HEK293 (cell line): ENCODE measurements around the gene CYB561D2.

Source experiments
- CTCF ChIA-PET: fragments of 350-600 bp; formaldehyde crosslinking; extraction: SDS; loops from one replicate; lab custom pipeline; 2021; ENCODE audit warnings: antibody characterized with exemption; lab: Yijun Ruan, JAX
- POLR2A ChIA-PET: fragments of 300-600 bp; formaldehyde crosslinking; extraction: SDS; loops from one replicate; lab custom pipeline; 2020; ENCODE audit warnings: antibody characterized with exemption, inconsistent platforms; lab: Yijun Ruan, JAX
- H3K27ac ChIP-seq: fragments of 200-500 bp; sonication (Bioruptor generic); 2 replicates; pipeline ENCODE4 v1.5.1; 2014; ENCODE audit warnings: low read depth, low read length, control low read depth, inconsistent platforms; ENCODE audit errors: extremely low read depth
- H3K36me3 ChIP-seq, 2 experiments: fragments of 200-500 bp in 1 of 2; sonication (Bioruptor generic) in 1 of 2; 1 replicate in 1 of 2; 2 replicates in 1 of 2; pipeline ENCODE4 v1.5.1; 2014 to 2017; ENCODE audit warnings: inconsistent platforms in 2 of 2, low read length in 2 of 2; ENCODE audit not compliant: control insufficient read depth in 2 of 2, insufficient read depth in 1 of 2
- H3K4me1 ChIP-seq: fragments of 200-500 bp; sonication (Bioruptor generic); 2 replicates; pipeline ENCODE4 v1.5.1; 2014; ENCODE audit warnings: mild to moderate bottlenecking, low read length, inconsistent platforms; ENCODE audit not compliant: control insufficient read depth, insufficient read depth
- H3K4me3 ChIP-seq: 2 replicates; pipeline ENCODE4 v1.5.1; 2011; ENCODE audit warnings: low read depth, mild to moderate bottlenecking, control low read depth, low read length, moderate library complexity
- H3K9me3 ChIP-seq: fragments of 200-500 bp; sonication (Bioruptor generic); 2 replicates; pipeline ENCODE4 v1.5.1; 2014; ENCODE audit warnings: low read depth, low read length, inconsistent platforms; ENCODE audit not compliant: control insufficient read depth, insufficient read depth
- EGR2 ChIP-seq: fragments of 450-650 bp; formaldehyde crosslinking; IDR thresholded peaks from 2 replicates; pipeline ENCODE4 v1.5.1; 2016; ENCODE audit warnings: low read depth, missing biosample characterization, missing genetic modification characterization
- KLF16 ChIP-seq: fragments of 450-650 bp; formaldehyde crosslinking; IDR thresholded peaks from 2 replicates; pipeline ENCODE4 v1.5.1; 2017; ENCODE audit warnings: missing biosample characterization, missing genetic modification characterization
- KLF8 ChIP-seq: fragments of 450-650 bp; formaldehyde crosslinking; IDR thresholded peaks from 2 replicates; pipeline ENCODE4 v1.5.1; 2016; ENCODE audit warnings: missing biosample characterization, missing genetic modification characterization
- SP3 ChIP-seq: fragments of 450-650 bp; formaldehyde crosslinking; IDR thresholded peaks from 2 replicates; pipeline ENCODE4 v1.5.1; 2016; ENCODE audit warnings: missing biosample characterization, missing genetic modification characterization
- ZBTB20 ChIP-seq: fragments of 450-650 bp; formaldehyde crosslinking; IDR thresholded peaks from 2 replicates; pipeline ENCODE4 v1.5.1; 2016; ENCODE audit warnings: missing biosample characterization, missing genetic modification characterization
- ZFHX2 ChIP-seq: fragments of 450-650 bp; formaldehyde crosslinking; conservative IDR thresholded peaks from 2 replicates; pipeline ENCODE4 v1.5.1; 2016; ENCODE audit warnings: missing biosample characterization, missing genetic modification characterization
- ZFP37 ChIP-seq: fragments of 450-650 bp; formaldehyde crosslinking; IDR thresholded peaks from 2 replicates; pipeline ENCODE4 v1.5.1; 2016; ENCODE audit warnings: missing biosample characterization, missing genetic modification characterization
- ZNF175 ChIP-seq: fragments of 450-650 bp; formaldehyde crosslinking; IDR thresholded peaks from 2 replicates; pipeline ENCODE4 v1.5.1; 2016; ENCODE audit warnings: missing biosample characterization, missing genetic modification characterization
- ZNF184 ChIP-seq: fragments of 450-650 bp; IDR thresholded peaks from 2 replicates; pipeline ENCODE4 v1.5.1; 2018; ENCODE audit warnings: missing biosample characterization, mild to moderate bottlenecking, missing genetic modification characterization
- ZNF221 ChIP-seq: fragments of 450-650 bp; formaldehyde crosslinking; IDR thresholded peaks from 2 replicates; pipeline ENCODE4 v1.5.1; 2017; ENCODE audit warnings: missing biosample characterization, missing genetic modification characterization, borderline replicate concordance
- ZNF350 ChIP-seq: fragments of 450-650 bp; formaldehyde crosslinking; IDR thresholded peaks from 2 replicates; pipeline ENCODE4 v1.5.0; 2017; ENCODE audit warnings: missing biosample characterization, mild to moderate bottlenecking, missing genetic modification characterization
- ZNF48 ChIP-seq: fragments of 450-650 bp; formaldehyde crosslinking; IDR thresholded peaks from 2 replicates; pipeline ENCODE4 v1.5.1; 2016; ENCODE audit warnings: missing biosample characterization, missing genetic modification characterization
- ZNF768 ChIP-seq: fragments of 450-650 bp; formaldehyde crosslinking; IDR thresholded peaks from 2 replicates; pipeline ENCODE4 v1.5.1; 2018; ENCODE audit warnings: missing biosample characterization, mild to moderate bottlenecking, missing genetic modification characterization
- ZSCAN23 ChIP-seq: fragments of 450-650 bp; formaldehyde crosslinking; IDR thresholded peaks from 2 replicates; pipeline ENCODE4 v1.5.1; 2016; ENCODE audit warnings: missing biosample characterization, missing genetic modification characterization
- TF ChIP-seq, protein P1 (sequence below): fragments of 450-650 bp; formaldehyde crosslinking; IDR thresholded peaks from 2 replicates; pipeline ENCODE4 v1.5.1; 2017; ENCODE audit warnings: missing biosample characterization, missing genetic modification characterization
- TF ChIP-seq, protein P2 (sequence below): fragments of 450-650 bp; formaldehyde crosslinking; IDR thresholded peaks from 2 replicates; pipeline ENCODE4 v1.5.1; 2016; ENCODE audit warnings: missing biosample characterization, missing genetic modification characterization

Gene CYB561D2

DNA sequence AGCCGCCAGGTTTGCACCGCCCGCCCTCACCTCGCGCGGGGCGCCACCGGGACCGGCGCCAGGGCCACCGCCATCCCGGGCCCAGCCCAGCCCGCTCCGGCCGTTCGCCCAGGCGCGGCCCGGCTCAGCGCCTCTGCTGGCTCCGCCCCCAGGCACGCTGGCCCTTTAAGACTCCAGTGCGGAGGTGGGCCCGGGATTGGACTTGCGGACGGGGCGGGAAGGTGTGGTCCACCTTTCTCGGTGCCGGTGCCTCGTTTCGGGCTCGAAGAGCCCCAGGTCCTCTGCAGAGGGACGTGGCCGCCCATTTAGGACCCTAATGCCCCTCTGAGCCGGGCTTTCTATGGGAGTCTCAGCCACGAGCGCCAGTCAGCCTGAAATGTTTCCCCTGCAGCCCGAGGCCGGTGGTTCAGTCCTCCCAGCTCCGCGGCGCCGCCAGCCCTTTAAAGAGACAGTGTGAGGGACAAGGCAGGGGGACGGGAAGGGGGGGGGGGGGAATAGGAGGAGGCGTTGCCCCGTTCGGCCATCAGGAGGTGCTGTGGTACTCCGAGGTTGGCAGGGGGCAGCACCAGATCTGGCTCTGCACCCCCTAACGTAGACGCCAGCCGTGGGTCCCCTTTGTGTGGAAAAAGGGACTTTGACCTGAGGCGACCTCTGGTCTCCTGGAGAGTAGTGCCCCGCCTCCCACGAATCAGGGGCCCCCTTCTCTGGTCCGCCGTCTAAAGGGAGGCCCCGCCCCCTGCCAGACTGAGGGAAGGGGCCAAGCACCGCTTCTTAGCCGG, 29.1 kb upstream of the CYB561D2 start (continued):
- TF ChIP-seq KLF16 (tag by site-specific recombination) (peak; percentile 66; the same call in 1 of the 2 replicates), ZFP37 (no peak), KLF8 (tag by site-specific recombination) (peak; percentile 84), ZNF768 (no peak), ZNF184 (tag by site-specific recombination) (0 out of 2 replicates have a peak, but pooled peaks have one; percentile 12), EGR2 (tag by site-specific recombination) (peak; percentile 65; the same call in 1 of the 2 replicates), ZSCAN23 (tag by site-specific recombination) (no peak), ZBTB20 (tag by site-specific recombination) (peak; percentile 34; the same call in 1 of the 2 replicates), SP3 (tag by site-specific recombination) (peak; percentile 86)
- TF ChIP-seq, protein P1, sequence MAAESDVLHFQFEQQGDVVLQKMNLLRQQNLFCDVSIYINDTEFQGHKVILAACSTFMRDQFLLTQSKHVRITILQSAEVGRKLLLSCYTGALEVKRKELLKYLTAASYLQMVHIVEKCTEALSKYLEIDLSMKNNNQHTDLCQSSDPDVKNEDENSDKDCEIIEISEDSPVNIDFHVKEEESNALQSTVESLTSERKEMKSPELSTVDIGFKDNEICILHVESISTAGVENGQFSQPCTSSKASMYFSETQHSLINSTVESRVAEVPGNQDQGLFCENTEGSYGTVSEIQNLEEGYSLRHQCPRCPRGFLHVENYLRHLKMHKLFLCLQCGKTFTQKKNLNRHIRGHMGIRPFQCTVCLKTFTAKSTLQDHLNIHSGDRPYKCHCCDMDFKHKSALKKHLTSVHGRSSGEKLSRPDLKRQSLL: no peak

DNA sequence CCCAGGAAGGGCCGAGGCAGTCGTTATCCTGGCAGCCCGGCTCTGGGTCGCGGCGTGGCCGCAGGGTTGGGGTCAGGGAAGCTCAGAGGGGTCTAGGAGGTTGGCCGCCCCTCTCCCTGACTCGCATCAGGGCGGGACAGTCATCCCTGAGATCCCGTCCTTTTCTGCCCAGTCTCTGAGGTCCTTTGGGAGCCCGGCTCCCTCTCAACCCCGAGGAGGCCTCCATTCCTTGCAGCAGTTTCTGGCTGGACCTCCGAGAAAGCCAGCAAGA, 28.6 kb upstream of the CYB561D2 start:
- TF ChIP-seq ZNF350 (tag by site-specific recombination) (no peak), ZNF175 (tag by site-specific recombination) (no peak), ZNF48 (no peak), ZNF221 (tag by site-specific recombination) (no peak)
- no peak overlapping the region for H3K4me3 ChIP-seq
- peaks cover 3 to 63% of the 10 kb centered on the region in 2 experiments; a peak in 2 of 3 replicates for H3K36me3 ChIP-seq
- POLR2A ChIA-PET: interaction anchor here (0.7 to 3.2 kb wide), 3 partner anchors 15 to 30 kb away, joined by 3 to 17 read pairs (median 7); partner anchors contain the start of gene IFRD2
- H3K9me3 ChIP-seq: no peaks in the 10 kb centered on the region
- no peak overlapping the region; the same call in 1 of the 2 replicates for H3K27ac ChIP-seq
- CTCF ChIA-PET: interaction anchor here (0.5 to 1.7 kb wide), 5 partner anchors 11 to 1200 kb away, joined by 3 to 7 read pairs (median 4); partner anchors contain the start of genes HYAL3 and NAA80
- peaks cover 2% of the 10 kb centered on the region; the same call in 1 of the 2 replicates for H3K4me1 ChIP-seq

DNA sequence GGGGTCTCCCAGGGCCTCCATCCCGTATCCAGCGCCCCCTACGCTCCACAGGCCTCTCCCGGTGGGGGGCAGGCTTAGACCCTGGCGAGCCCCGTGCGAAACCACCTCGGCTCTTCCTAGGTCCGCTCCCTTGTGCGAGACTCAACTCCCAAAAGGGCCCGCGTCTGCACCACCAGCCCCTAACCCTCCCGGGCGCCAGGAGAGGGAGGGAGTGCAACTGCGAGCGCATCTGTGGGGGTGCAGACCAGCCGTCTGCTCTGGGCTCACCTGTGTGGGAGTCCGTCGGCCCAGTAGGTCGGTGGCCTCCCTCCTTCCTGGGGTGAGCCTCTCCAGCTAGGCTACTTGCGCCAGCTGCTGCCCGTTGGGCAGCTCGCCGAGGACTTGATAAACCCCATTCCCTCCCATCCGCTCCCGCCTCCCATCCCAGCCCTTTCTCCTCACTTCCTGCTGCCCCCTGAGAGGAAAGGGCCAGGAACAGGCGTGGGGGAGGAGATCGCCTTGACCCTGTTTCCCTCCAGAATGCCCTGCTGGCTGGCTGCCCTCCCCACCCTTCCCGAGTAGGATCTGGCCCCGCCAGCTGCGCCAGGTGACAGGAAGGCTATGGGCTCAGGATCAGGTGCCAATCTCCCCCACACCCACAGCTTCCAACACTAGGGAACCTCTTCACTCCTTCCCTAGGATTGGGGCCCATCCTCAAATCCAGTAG, 28.1 kb upstream of the CYB561D2 start, which contains the start of gene HYAL2:
TSS of gene HYAL2 (minus strand) at position 360 of the 706 bp plus-strand sequence. CDS start 2,256 bp downstream, outside the sequence.
- ChIA-PET CTCF (interaction anchor here (0.5 to 3.0 kb wide), 8 partner anchors 11 to 1200 kb away, joined by 3 to 21 read pairs (median 4); partner anchors contain the start of genes HYAL3 and NAA80), POLR2A (interaction anchor here (2.5 to 3.2 kb wide), 3 partner anchors 15 to 27 kb away, joined by 7 to 17 read pairs (median 12); partner anchors contain the start of genes HYAL3 and NAA80)
- Histone ChIP-seq H3K36me3 (peaks cover 3 to 59% of the 10 kb centered on the region in 2 experiments; a peak in 2 of 3 replicates), H3K27ac (peak within 1 kb of the TSS; percentile 95), H3K4me3 (peak within 1 kb of the TSS; percentile 62), H3K4me1 (no peaks in the 10 kb centered on the region), H3K9me3 (no peaks in the 10 kb centered on the region)
- peak; percentile 15; the same call in 1 of the 2 replicates for TF ChIP-seq ZFHX2 (tag by site-specific recombination)
- TF ChIP-seq, protein P2, sequence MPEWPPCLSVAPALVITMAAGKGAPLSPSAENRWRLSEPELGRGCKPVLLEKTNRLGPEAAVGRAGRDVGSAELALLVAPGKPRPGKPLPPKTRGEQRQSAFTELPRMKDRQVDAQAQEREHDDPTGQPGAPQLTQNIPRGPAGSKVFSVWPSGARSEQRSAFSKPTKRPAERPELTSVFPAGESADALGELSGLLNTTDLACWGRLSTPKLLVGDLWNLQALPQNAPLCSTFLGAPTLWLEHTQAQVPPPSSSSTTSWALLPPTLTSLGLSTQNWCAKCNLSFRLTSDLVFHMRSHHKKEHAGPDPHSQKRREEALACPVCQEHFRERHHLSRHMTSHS (tag by site-specific recombination): no peak
